ENCODE measurements around the gene CHTOP. TPM values are rescaled to one million over a fixed set of nuclear protein-coding genes. Genes with fewer than 3 reads are reported as not detected.

The CHTOP gene
- total RNA-seq: 35.5 and 35.6 TPM in 2 replicates

DNA sequence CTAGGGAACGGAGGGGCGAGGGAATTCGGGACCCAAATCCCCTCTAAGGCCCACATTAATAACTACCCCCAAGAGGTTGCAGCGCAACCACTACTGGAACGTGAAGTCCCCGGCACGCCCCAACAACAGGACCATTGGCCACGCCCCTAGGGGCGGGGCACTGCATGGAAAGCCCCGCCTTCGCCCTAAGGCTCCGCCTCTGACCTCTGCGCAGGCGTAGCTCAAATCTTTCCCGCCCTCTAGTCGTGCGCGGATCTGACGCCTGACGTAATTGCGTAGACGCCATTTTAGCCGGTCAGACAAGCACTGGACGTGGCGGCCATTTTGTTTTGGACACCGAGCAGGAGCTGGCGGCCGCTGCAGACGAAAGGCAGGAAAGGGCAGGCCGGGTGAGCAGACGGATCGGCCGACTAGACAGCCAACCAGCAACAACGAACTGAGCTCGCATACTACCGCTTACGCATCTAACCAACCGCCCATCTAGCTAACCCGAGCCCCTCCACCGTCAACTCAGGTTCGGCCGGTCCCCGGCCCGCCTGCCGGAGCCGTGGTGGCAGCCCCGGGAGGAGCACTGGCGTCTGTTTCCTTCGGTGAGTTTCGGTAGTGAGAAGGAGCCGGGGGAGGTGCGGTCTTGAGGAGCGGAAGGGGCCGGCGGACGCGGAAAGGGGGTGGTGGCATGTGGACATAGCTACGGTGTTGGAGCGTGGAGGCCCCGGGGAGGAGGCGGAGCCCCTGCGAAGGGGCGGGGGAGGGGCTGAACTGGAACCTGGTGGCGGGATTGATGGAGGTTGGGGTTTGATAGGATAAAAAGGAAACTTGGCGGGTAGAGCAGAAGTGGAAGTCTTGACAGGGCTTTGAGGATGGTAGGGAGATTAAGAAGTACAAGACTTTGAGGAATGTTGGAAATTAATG is at the start of gene CHTOP:
Gene CHTOP (plus strand): TSS at position 313 of the 912 bp plus-strand sequence. CDS start 2,523 bp downstream, outside the sequence.

GRCh38 chr1:153612755-153613331 is 21.0 kb upstream of the CHTOP start, which contains the start of gene S100A16:
Gene S100A16 (minus strand): TSS chr1:153613137. CDS start chr1:153608151, 4,986 bp downstream.

GRCh38 chr1:153616144-153616916 is 17.5 kb upstream of the CHTOP start, which contains the start of gene S100A14:
Gene S100A14 (minus strand): TSS chr1:153616325. CDS start chr1:153615858, 467 bp downstream.

GRCh38 chr1:153626904-153627714 is 6.8 kb upstream of the CHTOP start, which contains the start of gene S100A13:
Gene S100A13 (minus strand): TSS chr1:153627505. CDS start chr1:153626472, 1,033 bp downstream.

GRCh38 chr1:153627715-153628626 is 5.9 kb upstream of the CHTOP start, which contains the start of gene S100A1:
Gene S100A1 (plus strand): TSS chr1:153628434. CDS start chr1:153630522, 2,088 bp downstream.

DNA sequence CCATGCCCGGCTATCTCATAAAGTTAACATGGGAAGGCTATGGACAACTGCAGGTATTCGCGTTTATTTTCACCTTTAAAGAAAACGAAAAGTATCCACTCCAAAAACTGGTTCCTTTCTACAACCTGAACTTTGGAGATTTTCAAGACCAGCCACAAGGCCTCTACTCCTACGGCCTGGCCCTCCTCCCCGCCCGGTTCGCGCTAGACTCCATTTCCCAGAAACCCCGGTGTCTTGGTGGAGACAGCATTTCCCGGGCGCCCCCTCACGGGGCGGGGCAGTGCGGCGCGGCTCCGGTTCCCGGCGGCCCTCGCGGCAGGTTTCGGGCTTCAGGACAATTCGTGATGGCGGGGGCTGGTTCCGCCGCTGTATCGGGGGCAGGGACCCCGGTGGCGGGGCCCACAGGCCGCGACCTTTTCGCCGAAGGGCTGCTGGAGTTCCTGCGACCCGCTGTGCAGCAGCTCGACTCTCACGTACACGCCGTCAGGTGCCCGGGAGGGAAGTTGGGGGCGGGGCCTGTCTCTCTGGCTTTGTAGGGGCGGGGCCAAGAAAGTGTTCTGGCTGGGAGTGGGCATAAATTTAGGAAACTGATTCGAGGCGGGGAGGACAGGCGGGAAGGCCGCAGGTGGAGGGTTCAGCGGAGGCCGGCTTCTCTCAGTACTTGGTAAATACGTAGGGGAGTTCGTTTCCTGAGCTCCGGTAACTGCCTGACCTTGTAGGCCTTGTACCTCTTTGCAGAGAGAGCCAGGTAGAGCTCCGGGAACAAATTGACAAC is 24.7 kb downstream of the CHTOP start, which contains the start of gene SNAPIN:
Gene SNAPIN (plus strand): TSS at position 304 of the 775 bp plus-strand sequence. CDS start 41 bp downstream, at position 345.

DNA sequence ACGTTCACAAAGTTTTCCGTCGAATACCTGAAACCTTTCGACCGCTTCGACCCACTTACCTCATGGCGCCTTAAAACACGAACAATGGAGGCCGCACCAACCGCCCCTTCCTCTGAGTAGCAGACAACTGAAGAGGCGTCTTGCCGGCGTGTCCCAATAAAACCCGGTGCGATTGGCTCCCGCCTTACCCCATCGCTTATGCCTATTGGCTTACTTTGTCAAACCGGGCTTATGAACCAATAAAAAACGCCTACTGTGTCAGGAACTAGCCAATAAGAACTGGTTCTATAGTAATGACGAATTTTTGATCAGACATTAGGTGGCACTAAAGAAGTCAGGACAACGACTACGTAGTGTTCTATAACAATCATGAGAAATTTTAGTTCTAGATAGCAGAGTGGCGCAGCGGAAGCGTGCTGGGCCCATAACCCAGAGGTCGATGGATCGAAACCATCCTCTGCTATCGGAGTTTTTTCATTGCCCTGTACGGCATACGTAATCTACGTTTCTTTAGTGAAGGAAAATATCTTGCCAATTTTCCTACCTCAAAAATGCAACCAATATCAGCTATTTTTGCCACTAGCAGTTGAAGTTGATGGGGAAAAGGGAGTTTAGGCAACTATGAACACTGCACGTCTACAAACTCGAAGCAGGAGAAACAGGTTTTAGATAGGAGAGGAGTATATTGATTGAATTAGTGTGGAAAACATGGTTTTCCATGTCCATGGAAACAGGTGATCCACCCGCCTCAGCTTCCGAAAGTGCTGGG is 37.2 kb downstream of the CHTOP start, which contains the start of gene ILF2:
Gene ILF2 (minus strand): TSS at position 135 of the 769 bp plus-strand sequence. CDS start 71 bp downstream, at position 64.

DNA sequence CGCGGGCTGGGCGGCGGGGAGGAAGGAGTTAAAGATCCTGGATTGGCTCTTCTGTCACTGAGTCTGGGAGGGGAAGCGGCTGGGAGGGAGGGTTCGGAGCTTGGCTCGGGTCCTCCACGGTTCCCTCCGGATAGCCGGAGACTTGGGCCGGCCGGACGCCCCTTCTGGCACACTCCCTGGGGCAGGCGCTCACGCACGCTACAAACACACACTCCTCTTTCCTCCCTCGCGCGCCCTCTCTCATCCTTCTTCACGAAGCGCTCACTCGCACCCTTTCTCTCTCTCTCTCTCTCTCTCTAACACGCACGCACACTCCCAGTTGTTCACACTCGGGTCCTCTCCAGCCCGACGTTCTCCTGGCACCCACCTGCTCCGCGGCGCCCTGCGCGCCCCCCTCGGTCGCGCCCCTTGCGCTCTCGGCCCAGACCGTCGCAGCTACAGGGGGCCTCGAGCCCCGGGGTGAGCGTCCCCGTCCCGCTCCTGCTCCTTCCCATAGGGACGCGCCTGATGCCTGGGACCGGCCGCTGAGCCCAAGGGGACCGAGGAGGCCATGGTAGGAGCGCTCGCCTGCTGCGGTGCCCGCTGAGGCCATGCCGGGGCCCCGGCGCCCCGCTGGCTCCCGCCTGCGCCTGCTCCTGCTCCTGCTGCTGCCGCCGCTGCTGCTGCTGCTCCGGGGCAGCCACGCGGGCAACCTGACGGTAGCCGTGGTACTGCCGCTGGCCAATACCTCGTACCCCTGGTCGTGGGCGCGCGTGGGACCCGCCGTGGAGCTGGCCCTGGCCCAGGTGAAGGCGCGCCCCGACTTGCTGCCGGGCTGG is 44.9 kb downstream of the CHTOP start, which contains the start of gene NPR1:
Gene NPR1 (plus strand): TSS at position 170 of the 818 bp plus-strand sequence. CDS start 421 bp downstream, at position 591.

Small RNA genes lying within 50 kb of the gene (small RNA-seq; reads per million reads assigned to genes)
- not detected for gene MIR8083

Other genes starting within 250 kb of the CHTOP start
- not detected in 2 replicates for gene S100A8, start 243.0 kb upstream of the CHTOP start, total RNA-seq
- gene S100A7A, start 217.5 kb upstream of the CHTOP start, total RNA-seq: not detected in 2 replicates
- gene S100A7, start 173.4 kb upstream of the CHTOP start, total RNA-seq: not detected in 2 replicates
- 478 and 546 TPM in 2 replicates for gene S100A6, start 98.1 kb upstream of the CHTOP start, total RNA-seq
- not detected in 2 replicates for gene S100A5, start 93.1 kb upstream of the CHTOP start, total RNA-seq
- gene S100A4, start 88.3 kb upstream of the CHTOP start, total RNA-seq: 5.2 and 5.7 TPM in 2 replicates
- 0.98 and 2.4 TPM in 2 replicates for gene S100A3, start 84.8 kb upstream of the CHTOP start, total RNA-seq
- gene S100A2, start 68.2 kb upstream of the CHTOP start, total RNA-seq: 0.33 and 0.86 TPM in 2 replicates
- gene S100A16, start 20.9 kb upstream of the CHTOP start, total RNA-seq: 678 and 716 TPM in 2 replicates
- not detected in 2 replicates for gene S100A14, start 17.7 kb upstream of the CHTOP start, total RNA-seq
- gene S100A13, start 6.6 kb upstream of the CHTOP start, total RNA-seq: 65.8 and 96.4 TPM in 2 replicates
- gene S100A1, start 5.6 kb upstream of the CHTOP start, total RNA-seq: 0.38 TPM in 1 of 2 replicates, not detected in the other
- gene SNAPIN, start 24.6 kb downstream of the CHTOP start, total RNA-seq: 45.2 and 53.9 TPM in 2 replicates
- 258 and 299 TPM in 2 replicates for gene ILF2, start 36.9 kb downstream of the CHTOP start, total RNA-seq
- 7.2 and 11.7 TPM in 2 replicates for gene NPR1, start 44.6 kb downstream of the CHTOP start, total RNA-seq
- gene INTS3, start 94.0 kb downstream of the CHTOP start, total RNA-seq: 50.0 and 50.6 TPM in 2 replicates
- 11.6 and 16.0 TPM in 2 replicates for gene SLC27A3, start 141.3 kb downstream of the CHTOP start, total RNA-seq

Measured in vein endothelial cell (primary cell).